SIG-M5 treated with dmso at 0.1 percent for 504 hours (cell line): ENCODE data around the gene RAB6A.

Source experiments
- DNase-seq: peaks from one replicate; lab custom pipeline; 2025; ENCODE audit not compliant: unreplicated experiment; lab: John Stamatoyannopoulos, UW

The RAB6A gene

DNA sequence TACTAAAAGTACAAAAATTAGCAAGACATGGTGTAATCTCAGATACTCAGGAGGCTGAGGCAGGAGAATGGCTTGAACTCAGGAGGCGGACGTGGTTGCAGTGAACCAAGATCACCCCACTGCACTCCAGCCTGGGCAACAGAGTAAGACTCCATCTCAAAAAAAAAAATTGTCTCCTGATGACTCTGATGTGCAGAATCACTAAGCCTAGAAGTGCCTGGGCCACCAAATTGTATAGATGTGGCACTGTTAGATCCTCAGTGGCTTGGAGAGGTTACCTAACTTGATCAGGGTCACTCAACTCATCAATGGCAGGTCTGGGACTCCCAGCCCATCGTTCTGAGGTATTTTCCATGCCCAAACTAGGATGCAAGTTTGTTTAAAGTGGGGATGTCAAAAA is 103.9 kb downstream of the RAB6A start:
- DNase-seq = no peak

- DNase-seq = no peak
Measured at GRCh38 chr11:73655686-73656085, 105.2 kb downstream of the RAB6A start.

- no peak for DNase-seq
Measured at GRCh38 chr11:73654482-73655021, 106.3 kb downstream of the RAB6A start.

GRCh38 chr11:73653996-73654395 is 106.9 kb downstream of the RAB6A start:
- DNase-seq = no peak

GRCh38 chr11:73652856-73653559 is 107.9 kb downstream of the RAB6A start:
- no peak for DNase-seq

DNA sequence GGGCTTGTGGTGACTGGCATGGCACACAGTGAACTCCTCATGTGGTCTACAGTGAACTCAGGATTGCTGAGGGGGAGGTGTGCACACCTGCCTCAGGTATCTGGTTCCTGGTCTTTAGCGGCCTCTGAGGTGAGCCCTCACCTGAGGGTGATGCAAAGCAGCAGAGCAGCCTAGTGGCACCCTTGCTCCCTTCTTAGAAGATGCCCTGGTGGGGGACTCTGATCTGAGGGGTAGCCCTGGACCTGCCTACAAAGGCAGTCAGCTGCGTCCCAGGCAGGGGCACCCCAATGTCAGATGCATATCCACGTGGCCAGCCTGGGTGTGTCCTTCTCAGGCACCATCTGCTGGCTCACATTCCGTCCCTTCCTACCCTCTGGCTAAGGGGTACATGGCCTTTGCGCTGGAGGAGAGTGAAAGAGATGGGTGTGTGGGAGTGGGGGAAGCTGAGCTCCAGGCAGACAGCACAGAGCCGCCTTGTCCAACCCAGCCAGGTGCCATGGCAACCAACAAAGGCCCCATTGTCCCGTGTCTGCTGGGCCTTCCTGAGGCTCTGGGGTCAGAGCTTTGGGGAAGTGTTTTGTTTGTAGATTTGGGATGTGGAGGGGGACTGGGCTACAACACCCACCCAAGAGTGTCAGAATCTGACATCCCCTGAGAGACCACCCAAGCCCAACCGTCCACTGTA is 108.7 kb downstream of the RAB6A start:
- no peak for DNase-seq

DNA sequence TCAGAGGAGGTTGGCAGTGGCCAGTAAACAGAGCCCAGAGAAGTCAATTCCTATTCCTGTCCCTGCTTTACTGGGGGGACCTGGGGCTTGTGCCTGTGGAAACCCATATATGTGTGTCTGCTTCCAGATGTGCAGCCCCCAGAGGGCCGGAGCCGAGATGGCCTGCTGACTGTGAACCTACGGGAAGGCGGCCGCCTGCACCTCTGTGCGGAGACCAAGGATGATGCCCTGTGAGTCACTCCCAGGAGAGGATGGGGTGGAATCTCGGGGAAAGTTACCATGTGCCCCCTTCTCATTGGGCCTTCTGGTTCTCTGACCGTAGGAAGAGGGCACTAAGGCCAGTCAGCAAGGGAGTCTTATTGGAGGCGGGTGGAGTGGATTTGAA is 109.2 kb downstream of the RAB6A start:
- no peak for DNase-seq

GRCh38 chr11:73651252-73651651 is 109.6 kb downstream of the RAB6A start:
- no peak for DNase-seq

DNA sequence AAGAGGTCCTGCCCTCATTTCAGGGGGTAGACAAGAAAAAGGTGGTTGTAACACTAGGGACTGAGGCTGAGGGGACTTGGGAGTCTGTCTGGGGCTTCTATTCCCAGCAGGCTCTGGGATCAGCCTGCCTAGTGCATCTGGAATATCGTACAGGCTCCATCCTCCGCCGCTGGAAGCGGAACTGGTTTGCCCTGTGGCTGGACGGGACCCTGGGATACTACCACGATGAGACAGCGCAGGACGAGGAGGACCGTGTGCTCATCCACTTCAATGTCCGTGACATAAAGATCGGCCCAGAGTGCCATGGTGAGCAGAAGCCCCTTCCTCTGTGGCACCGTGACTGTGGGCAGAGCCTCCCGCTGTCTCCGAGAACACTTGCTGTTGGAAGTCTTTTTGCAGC is 110.5 kb downstream of the RAB6A start:
- DNase-seq = no peak

GRCh38 chr11:73649206-73649605 is 111.7 kb downstream of the RAB6A start:
- DNase-seq = no peak

DNA sequence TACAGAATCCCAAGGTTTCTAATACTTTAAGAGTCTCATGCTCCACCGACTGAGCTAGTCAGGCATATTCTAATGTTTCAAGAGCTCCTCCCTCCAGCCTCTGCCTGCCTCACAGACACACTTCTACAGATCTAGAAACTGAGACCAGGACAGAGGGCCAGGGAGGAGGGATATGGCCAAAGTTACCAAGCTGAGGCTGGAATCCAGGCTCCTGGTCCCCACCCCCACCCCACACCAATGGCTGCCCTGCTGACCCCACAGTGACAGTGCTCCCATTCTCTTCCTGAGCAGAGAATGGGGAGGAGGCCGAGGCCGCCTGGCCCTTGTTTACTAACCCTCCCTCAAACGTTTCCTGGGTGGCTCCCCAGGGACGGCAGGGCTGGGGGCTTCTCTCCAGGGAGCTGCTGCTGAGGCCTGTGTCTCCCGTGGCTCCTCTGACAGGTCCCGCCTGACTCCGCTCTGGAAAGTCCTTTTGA is 112.3 kb downstream of the RAB6A start:
- DNase-seq = no peak

DNA sequence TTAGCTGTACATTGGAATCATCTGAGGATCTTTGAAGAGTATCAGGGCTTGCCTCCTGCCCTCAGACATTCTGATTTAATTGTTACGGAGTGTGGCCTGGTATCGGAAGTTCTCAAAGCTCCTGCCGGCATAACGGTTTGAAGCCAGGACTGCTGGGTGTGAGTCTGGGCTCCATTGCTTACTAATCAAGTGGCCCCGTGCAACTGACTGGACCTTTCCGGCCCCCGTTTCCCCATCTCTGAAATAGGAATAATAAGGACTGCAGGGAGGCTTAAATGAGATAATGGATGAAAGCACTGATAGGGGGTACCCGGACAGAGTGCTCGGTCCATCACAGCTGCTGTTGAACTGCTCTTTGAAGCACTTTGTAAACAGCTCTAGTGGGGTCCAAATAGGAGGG is 112.8 kb downstream of the RAB6A start:
- no peak for DNase-seq

- DNase-seq = peak; percentile 85
Measured at GRCh38 chr11:73647459-73648100, 113.3 kb downstream of the RAB6A start.

GRCh38 chr11:73645972-73646631 is 114.8 kb downstream of the RAB6A start, which contains the start of gene PLEKHB1:
TSS of gene PLEKHB1 (plus strand) at chr11:73646581. CDS start at chr11:73646609, 28 bp downstream.
- DNase-seq = no peak

- no peak for DNase-seq
Measured at GRCh38 chr11:73645121-73645969, 115.5 kb downstream of the RAB6A start.

DNA sequence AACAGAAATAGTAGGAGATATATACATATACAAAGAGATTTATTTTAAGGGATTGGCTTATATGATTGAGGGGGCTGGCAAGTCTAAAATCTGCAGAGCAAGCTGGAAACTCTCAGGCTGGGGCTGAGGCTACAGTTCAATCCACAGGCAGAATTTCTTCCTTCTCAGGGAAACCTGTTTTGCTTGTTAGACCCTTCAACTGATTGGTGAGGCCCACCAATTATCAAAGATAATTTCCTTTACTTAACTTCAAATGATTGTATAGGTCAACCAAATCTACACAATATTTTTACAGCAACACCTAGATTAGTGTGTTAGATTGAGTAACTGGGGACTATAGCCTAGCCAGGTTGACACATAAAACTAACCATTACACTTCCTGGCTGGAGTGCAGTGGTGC is 119.2 kb downstream of the RAB6A start:
- DNase-seq = no peak

DNA sequence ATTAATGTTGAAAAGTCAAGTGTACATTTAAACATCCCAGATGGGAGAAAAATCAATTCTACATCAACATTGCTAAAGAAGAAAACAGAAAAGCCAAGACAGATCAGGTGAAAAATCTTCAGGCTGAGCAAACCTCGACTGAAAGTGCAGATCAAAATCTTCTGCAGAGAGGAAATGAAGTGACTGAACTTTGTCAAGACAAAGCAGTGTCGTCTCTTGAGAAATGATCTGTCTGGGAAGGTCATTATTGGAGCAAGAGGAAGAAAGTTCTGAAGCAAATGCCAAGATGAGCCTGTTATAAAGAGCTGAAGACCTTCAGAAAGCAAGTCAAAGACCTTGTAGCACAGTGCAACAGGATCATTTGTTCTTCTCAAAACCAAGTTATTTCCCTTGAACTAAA is 120.3 kb downstream of the RAB6A start:
- DNase-seq = no peak

GRCh38 chr11:73637012-73637411 is 123.9 kb downstream of the RAB6A start:
- DNase-seq = no peak

GRCh38 chr11:73636249-73636648 is 124.6 kb downstream of the RAB6A start:
- DNase-seq = no peak

DNA sequence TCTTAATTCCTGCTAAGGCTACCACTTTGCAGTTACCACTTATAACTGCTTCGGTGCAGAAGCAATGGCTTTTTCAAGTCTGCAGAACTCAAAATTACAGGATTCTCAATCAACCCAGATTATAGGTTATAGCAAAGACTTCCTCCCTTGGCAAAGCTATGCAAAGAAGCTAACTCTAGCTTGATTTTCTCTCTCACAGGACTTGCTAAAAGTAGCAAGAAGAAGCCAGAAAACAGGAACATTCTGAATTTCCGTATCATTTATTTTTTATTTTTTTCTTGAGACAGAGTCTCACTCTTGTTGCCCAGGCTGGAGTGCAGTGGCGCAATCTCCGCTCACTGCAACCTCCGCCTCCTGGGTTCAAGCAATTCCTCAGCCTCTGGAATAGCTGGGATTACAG is 125.2 kb downstream of the RAB6A start:
- no peak for DNase-seq
